HEK293 (cell line): Measurements from ENCODE around the gene NMNAT1.

ENCODE experiments used
- KLF1 ChIP-seq: fragments of 450-650 bp; formaldehyde crosslinking; IDR thresholded peaks from 2 replicates; pipeline ENCODE4 v1.5.1; 2016; ENCODE audit warnings: missing biosample characterization, missing genetic modification characterization
- SP7 ChIP-seq: fragments of 450-650 bp; formaldehyde crosslinking; IDR thresholded peaks from 2 replicates; pipeline ENCODE4 v1.5.1; 2016; ENCODE audit warnings: missing biosample characterization, missing genetic modification characterization
- TCF7L2 ChIP-seq: IDR thresholded peaks from 2 replicates; pipeline ENCODE4 v1.6.1; 2011; ENCODE audit warnings: low read depth, mild to moderate bottlenecking, inconsistent platforms, low read length, moderate library complexity, borderline replicate concordance
- WT1 ChIP-seq: fragments of 450-650 bp; formaldehyde crosslinking; IDR thresholded peaks from 2 replicates; pipeline ENCODE4 v1.5.1; 2016; ENCODE audit warnings: missing biosample characterization, missing genetic modification characterization
- YY2 ChIP-seq: fragments of 450-650 bp; formaldehyde crosslinking; IDR thresholded peaks from 2 replicates; pipeline ENCODE4 v1.5.1; 2016; ENCODE audit warnings: missing biosample characterization, missing genetic modification characterization
- ZBTB1 ChIP-seq: fragments of 450-650 bp; formaldehyde crosslinking; IDR thresholded peaks from 2 replicates; pipeline ENCODE4 v1.5.1; 2016; ENCODE audit warnings: missing biosample characterization, missing genetic modification characterization
- ZFHX2 ChIP-seq: fragments of 450-650 bp; formaldehyde crosslinking; conservative IDR thresholded peaks from 2 replicates; pipeline ENCODE4 v1.5.1; 2016; ENCODE audit warnings: missing biosample characterization, missing genetic modification characterization
- ZFP37 ChIP-seq: fragments of 450-650 bp; formaldehyde crosslinking; IDR thresholded peaks from 2 replicates; pipeline ENCODE4 v1.5.1; 2016; ENCODE audit warnings: missing biosample characterization, missing genetic modification characterization
- ZFP69B ChIP-seq: fragments of 450-650 bp; formaldehyde crosslinking; IDR thresholded peaks from 2 replicates; pipeline ENCODE4 v1.5.1; 2016; ENCODE audit warnings: missing biosample characterization, missing genetic modification characterization
- ZNF132 ChIP-seq: fragments of 450-650 bp; formaldehyde crosslinking; IDR thresholded peaks from 2 replicates; pipeline ENCODE4 v1.5.1; 2017; ENCODE audit warnings: missing biosample characterization, missing genetic modification characterization, borderline replicate concordance
- ZNF16 ChIP-seq: fragments of 450-650 bp; formaldehyde crosslinking; IDR thresholded peaks from 2 replicates; pipeline ENCODE4 v1.5.1; 2016; ENCODE audit warnings: low read depth, missing biosample characterization, missing genetic modification characterization
- ZNF174 ChIP-seq: fragments of 450-650 bp; formaldehyde crosslinking; IDR thresholded peaks from 2 replicates; pipeline ENCODE4 v1.5.0; 2017; ENCODE audit warnings: missing biosample characterization, mild to moderate bottlenecking, missing genetic modification characterization
- ZNF184 ChIP-seq: fragments of 450-650 bp; IDR thresholded peaks from 2 replicates; pipeline ENCODE4 v1.5.1; 2018; ENCODE audit warnings: missing biosample characterization, mild to moderate bottlenecking, missing genetic modification characterization
- ZNF221 ChIP-seq: fragments of 450-650 bp; formaldehyde crosslinking; IDR thresholded peaks from 2 replicates; pipeline ENCODE4 v1.5.1; 2017; ENCODE audit warnings: missing biosample characterization, missing genetic modification characterization, borderline replicate concordance
- ZNF391 ChIP-seq: fragments of 450-650 bp; formaldehyde crosslinking; IDR thresholded peaks from 2 replicates; pipeline ENCODE4 v1.5.1; 2016; ENCODE audit warnings: low read depth, missing biosample characterization, missing genetic modification characterization, borderline replicate concordance
- ZNF48 ChIP-seq: fragments of 450-650 bp; formaldehyde crosslinking; IDR thresholded peaks from 2 replicates; pipeline ENCODE4 v1.5.1; 2016; ENCODE audit warnings: missing biosample characterization, missing genetic modification characterization
- ZNF514 ChIP-seq: fragments of 450-650 bp; formaldehyde crosslinking; IDR thresholded peaks from 2 replicates; pipeline ENCODE4 v1.5.1; 2016; ENCODE audit warnings: missing biosample characterization, missing genetic modification characterization
- ZNF621 ChIP-seq: fragments of 450-650 bp; formaldehyde crosslinking; IDR thresholded peaks from 2 replicates; pipeline ENCODE4 v1.5.1; 2017; ENCODE audit warnings: missing biosample characterization, missing genetic modification characterization
- ZNF677 ChIP-seq: fragments of 450-650 bp; IDR thresholded peaks from 2 replicates; pipeline ENCODE4 v1.5.0; 2018; ENCODE audit warnings: missing biosample characterization, mild to moderate bottlenecking, missing genetic modification characterization, moderate library complexity
- ZNF791 ChIP-seq: fragments of 450-650 bp; formaldehyde crosslinking; IDR thresholded peaks from 2 replicates; pipeline ENCODE4 v1.5.1; 2016; ENCODE audit warnings: missing biosample characterization, missing genetic modification characterization
- ZSCAN30 ChIP-seq: fragments of 450-650 bp; IDR thresholded peaks from 2 replicates; pipeline ENCODE4 v1.5.1; 2018; ENCODE audit warnings: missing biosample characterization, mild to moderate bottlenecking, missing genetic modification characterization, moderate library complexity
- TF ChIP-seq, protein P1 (sequence below): fragments of 450-650 bp; formaldehyde crosslinking; IDR thresholded peaks from 2 replicates; pipeline ENCODE4 v1.5.1; 2016; ENCODE audit warnings: missing biosample characterization, missing genetic modification characterization
- TF ChIP-seq, protein P2 (sequence below): fragments of 450-650 bp; formaldehyde crosslinking; IDR thresholded peaks from 2 replicates; pipeline ENCODE4 v1.5.1; 2017; ENCODE audit warnings: missing biosample characterization, missing genetic modification characterization
- TF ChIP-seq, protein P3 (sequence below): fragments of 450-650 bp; formaldehyde crosslinking; IDR thresholded peaks from 2 replicates; pipeline ENCODE4; 2016; ENCODE audit warnings: missing biosample characterization, missing genetic modification characterization
- TF ChIP-seq, protein P4 (sequence below): fragments of 450-650 bp; formaldehyde crosslinking; IDR thresholded peaks from 2 replicates; pipeline ENCODE4 v1.5.1; 2016; ENCODE audit warnings: missing biosample characterization, missing genetic modification characterization
- TF ChIP-seq, protein P5 (sequence below): fragments of 450-650 bp; formaldehyde crosslinking; IDR thresholded peaks from 2 replicates; pipeline ENCODE4 v1.5.1; 2016; ENCODE audit warnings: missing biosample characterization, missing genetic modification characterization, low read depth
- TF ChIP-seq, protein P6 (sequence below): fragments of 450-650 bp; formaldehyde crosslinking; IDR thresholded peaks from 2 replicates; pipeline ENCODE4 v1.5.1; 2017; ENCODE audit warnings: missing biosample characterization, missing genetic modification characterization
- TF ChIP-seq, protein P7 (sequence below): fragments of 450-650 bp; formaldehyde crosslinking; IDR thresholded peaks from 2 replicates; pipeline ENCODE4 v1.5.1; 2016; ENCODE audit warnings: missing biosample characterization, missing genetic modification characterization

The NMNAT1 gene

DNA sequence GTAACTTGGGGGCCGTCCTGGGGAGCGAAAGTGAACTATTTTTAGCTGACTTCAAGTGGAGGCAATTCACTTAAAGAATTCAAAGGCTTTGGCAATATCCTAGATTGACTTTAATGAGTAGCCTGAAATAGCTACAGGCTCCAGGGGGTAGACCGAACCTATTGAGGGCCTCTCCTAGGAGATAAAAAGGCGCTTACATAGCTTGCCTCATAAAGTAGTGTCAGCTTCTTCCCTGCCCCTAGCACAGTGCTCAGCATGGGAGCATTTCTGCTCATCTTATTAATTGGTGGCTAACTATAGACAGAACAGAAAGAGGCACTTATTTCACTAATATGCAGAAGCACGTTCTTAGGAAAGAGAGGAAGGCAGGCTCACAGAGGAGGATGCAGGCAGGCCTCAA is 20.9 kb upstream of the NMNAT1 start (continued):
- TF ChIP-seq WT1 (tag by site-specific recombination) (0 out of 2 replicates have a peak, but pooled peaks have one; percentile 49), ZNF621 (tag by site-specific recombination) (no peak), ZNF48 (tag by site-specific recombination) (no peak), ZFHX2 (tag by site-specific recombination) (no peak), ZNF16 (tag by site-specific recombination) (no peak), ZNF391 (tag by site-specific recombination) (no peak), KLF1 (tag by site-specific recombination) (no peak), ZNF677 (tag by site-specific recombination) (no peak), ZSCAN30 (tag by site-specific recombination) (no peak), ZNF132 (tag by site-specific recombination) (no peak), YY2 (tag by site-specific recombination) (no peak), ZBTB1 (tag by site-specific recombination) (no peak), TCF7L2 (peak; percentile 71; the same call in 1 of the 2 replicates), ZNF174 (no peak), SP7 (tag by site-specific recombination) (peak; percentile 67; the same call in 1 of the 2 replicates), ZNF221 (no peak), ZFP69B (tag by site-specific recombination) (0 out of 2 replicates have a peak, but pooled peaks have one; percentile 31), ZFP37 (tag by site-specific recombination) (no peak), ZNF514 (no peak), ZNF791 (no peak), ZNF184 (tag by site-specific recombination) (no peak)
- TF ChIP-seq, protein P1, sequence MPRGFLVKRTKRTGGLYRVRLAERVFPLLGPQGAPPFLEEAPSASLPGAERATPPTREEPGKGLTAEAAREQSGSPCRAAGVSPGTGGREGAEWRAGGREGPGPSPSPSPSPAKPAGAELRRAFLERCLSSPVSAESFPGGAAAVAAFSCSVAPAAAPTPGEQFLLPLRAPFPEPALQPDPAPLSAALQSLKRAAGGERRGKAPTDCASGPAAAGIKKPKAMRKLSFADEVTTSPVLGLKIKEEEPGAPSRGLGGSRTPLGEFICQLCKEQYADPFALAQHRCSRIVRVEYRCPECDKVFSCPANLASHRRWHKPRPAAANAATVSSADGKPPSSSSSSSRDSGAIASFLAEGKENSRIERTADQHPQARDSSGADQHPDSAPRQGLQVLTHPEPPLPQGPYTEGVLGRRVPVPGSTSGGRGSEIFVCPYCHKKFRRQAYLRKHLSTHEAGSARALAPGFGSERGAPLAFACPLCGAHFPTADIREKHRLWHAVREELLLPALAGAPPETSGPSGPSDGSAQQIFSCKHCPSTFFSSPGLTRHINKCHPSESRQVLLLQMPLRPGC (tag by site-specific recombination) = no peak
- TF ChIP-seq, protein P2, sequence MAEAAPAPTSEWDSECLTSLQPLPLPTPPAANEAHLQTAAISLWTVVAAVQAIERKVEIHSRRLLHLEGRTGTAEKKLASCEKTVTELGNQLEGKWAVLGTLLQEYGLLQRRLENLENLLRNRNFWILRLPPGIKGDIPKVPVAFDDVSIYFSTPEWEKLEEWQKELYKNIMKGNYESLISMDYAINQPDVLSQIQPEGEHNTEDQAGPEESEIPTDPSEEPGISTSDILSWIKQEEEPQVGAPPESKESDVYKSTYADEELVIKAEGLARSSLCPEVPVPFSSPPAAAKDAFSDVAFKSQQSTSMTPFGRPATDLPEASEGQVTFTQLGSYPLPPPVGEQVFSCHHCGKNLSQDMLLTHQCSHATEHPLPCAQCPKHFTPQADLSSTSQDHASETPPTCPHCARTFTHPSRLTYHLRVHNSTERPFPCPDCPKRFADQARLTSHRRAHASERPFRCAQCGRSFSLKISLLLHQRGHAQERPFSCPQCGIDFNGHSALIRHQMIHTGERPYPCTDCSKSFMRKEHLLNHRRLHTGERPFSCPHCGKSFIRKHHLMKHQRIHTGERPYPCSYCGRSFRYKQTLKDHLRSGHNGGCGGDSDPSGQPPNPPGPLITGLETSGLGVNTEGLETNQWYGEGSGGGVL = no peak
- TF ChIP-seq, protein P3, sequence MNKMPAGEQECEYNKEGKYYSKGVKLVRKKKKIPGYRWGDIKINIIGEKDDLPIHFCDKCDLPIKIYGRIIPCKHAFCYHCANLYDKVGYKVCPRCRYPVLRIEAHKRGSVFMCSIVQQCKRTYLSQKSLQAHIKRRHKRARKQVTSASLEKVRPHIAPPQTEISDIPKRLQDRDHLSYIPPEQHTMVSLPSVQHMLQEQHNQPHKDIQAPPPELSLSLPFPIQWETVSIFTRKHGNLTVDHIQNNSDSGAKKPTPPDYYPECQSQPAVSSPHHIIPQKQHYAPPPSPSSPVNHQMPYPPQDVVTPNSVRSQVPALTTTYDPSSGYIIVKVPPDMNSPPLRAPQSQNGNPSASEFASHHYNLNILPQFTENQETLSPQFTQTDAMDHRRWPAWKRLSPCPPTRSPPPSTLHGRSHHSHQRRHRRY (tag by site-specific recombination) = no peak
- TF ChIP-seq, protein P4, sequence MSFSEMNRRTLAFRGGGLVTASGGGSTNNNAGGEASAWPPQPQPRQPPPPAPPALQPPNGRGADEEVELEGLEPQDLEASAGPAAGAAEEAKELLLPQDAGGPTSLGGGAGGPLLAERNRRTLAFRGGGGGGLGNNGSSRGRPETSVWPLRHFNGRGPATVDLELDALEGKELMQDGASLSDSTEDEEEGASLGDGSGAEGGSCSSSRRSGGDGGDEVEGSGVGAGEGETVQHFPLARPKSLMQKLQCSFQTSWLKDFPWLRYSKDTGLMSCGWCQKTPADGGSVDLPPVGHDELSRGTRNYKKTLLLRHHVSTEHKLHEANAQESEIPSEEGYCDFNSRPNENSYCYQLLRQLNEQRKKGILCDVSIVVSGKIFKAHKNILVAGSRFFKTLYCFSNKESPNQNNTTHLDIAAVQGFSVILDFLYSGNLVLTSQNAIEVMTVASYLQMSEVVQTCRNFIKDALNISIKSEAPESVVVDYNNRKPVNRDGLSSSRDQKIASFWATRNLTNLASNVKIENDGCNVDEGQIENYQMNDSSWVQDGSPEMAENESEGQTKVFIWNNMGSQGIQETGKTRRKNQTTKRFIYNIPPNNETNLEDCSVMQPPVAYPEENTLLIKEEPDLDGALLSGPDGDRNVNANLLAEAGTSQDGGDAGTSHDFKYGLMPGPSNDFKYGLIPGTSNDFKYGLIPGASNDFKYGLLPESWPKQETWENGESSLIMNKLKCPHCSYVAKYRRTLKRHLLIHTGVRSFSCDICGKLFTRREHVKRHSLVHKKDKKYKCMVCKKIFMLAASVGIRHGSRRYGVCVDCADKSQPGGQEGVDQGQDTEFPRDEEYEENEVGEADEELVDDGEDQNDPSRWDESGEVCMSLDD (tag by site-specific recombination) = no peak
- TF ChIP-seq, protein P5, sequence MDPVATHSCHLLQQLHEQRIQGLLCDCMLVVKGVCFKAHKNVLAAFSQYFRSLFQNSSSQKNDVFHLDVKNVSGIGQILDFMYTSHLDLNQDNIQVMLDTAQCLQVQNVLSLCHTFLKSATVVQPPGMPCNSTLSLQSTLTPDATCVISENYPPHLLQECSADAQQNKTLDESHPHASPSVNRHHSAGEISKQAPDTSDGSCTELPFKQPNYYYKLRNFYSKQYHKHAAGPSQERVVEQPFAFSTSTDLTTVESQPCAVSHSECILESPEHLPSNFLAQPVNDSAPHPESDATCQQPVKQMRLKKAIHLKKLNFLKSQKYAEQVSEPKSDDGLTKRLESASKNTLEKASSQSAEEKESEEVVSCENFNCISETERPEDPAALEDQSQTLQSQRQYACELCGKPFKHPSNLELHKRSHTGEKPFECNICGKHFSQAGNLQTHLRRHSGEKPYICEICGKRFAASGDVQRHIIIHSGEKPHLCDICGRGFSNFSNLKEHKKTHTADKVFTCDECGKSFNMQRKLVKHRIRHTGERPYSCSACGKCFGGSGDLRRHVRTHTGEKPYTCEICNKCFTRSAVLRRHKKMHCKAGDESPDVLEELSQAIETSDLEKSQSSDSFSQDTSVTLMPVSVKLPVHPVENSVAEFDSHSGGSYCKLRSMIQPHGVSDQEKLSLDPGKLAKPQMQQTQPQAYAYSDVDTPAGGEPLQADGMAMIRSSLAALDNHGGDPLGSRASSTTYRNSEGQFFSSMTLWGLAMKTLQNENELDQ (tag by site-specific recombination) = no peak
- TF ChIP-seq, protein P6, sequence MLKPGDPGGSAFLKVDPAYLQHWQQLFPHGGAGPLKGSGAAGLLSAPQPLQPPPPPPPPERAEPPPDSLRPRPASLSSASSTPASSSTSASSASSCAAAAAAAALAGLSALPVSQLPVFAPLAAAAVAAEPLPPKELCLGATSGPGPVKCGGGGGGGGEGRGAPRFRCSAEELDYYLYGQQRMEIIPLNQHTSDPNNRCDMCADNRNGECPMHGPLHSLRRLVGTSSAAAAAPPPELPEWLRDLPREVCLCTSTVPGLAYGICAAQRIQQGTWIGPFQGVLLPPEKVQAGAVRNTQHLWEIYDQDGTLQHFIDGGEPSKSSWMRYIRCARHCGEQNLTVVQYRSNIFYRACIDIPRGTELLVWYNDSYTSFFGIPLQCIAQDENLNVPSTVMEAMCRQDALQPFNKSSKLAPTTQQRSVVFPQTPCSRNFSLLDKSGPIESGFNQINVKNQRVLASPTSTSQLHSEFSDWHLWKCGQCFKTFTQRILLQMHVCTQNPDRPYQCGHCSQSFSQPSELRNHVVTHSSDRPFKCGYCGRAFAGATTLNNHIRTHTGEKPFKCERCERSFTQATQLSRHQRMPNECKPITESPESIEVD = peak; percentile 59
- TF ChIP-seq, protein P7, sequence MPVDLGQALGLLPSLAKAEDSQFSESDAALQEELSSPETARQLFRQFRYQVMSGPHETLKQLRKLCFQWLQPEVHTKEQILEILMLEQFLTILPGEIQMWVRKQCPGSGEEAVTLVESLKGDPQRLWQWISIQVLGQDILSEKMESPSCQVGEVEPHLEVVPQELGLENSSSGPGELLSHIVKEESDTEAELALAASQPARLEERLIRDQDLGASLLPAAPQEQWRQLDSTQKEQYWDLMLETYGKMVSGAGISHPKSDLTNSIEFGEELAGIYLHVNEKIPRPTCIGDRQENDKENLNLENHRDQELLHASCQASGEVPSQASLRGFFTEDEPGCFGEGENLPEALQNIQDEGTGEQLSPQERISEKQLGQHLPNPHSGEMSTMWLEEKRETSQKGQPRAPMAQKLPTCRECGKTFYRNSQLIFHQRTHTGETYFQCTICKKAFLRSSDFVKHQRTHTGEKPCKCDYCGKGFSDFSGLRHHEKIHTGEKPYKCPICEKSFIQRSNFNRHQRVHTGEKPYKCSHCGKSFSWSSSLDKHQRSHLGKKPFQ = peak; percentile 72
